HL-60 (cell line): ENCODE measurements around the gene RBX1.

ENCODE experiments used
- GABPA ChIP-seq: IDR thresholded peaks from 2 replicates; pipeline ENCODE4 v1.6.1; 2012; ENCODE audit warnings: low read depth
- POLR2AphosphoS5 ChIP-seq: IDR thresholded peaks from 2 replicates; pipeline ENCODE4 v1.6.1; 2012; ENCODE audit warnings: low read depth
- TF ChIP-seq, protein P1 (sequence below): IDR thresholded peaks from one replicate; pipeline ENCODE4 v1.5.1; 2011; ENCODE audit warnings: low read length, control low read depth, inconsistent platforms; ENCODE audit not compliant: insufficient read depth

DNA sequence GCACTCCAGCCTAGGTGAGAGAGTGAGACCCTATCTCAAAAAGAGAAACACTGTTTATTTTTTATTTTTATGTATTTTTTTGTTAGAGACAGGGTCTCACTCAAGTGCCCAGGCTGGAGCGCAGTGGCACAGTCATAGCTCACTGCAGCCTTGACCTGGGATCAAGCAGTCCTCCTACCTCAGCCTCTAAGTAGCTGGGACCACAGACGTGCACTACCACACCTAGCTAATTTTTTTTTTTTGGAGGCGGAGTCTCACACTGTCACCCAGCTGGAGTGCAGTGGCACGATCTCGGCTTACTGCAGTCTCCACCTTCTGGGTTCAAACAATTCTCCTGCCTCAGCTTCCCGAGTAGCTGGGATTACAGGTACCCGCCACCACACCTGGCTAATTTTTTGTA lies 6.4 kb downstream of the RBX1 start:
- TF ChIP-seq, protein P1, sequence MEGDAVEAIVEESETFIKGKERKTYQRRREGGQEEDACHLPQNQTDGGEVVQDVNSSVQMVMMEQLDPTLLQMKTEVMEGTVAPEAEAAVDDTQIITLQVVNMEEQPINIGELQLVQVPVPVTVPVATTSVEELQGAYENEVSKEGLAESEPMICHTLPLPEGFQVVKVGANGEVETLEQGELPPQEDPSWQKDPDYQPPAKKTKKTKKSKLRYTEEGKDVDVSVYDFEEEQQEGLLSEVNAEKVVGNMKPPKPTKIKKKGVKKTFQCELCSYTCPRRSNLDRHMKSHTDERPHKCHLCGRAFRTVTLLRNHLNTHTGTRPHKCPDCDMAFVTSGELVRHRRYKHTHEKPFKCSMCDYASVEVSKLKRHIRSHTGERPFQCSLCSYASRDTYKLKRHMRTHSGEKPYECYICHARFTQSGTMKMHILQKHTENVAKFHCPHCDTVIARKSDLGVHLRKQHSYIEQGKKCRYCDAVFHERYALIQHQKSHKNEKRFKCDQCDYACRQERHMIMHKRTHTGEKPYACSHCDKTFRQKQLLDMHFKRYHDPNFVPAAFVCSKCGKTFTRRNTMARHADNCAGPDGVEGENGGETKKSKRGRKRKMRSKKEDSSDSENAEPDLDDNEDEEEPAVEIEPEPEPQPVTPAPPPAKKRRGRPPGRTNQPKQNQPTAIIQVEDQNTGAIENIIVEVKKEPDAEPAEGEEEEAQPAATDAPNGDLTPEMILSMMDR = no peak
- no peak for TF ChIP-seq POLR2AphosphoS5
- TF ChIP-seq GABPA = no peak
